Esophagus squamous epithelium (tissue), 4 donors: Measurements from ENCODE around the gene MRPL21.

Source experiments
- CTCF ChIP-seq, 6 experiments: fragments of 450-650 bp in 4 of 6; fragments of 200-600 bp in 2 of 6; sonication (generic) in 2 of 6; IDR thresholded peaks; one replicate each; pipeline ENCODE4 v1.5.1; 2016 to 2019; ENCODE audit warnings: antibody characterized with exemption in 6 of 6, mild to moderate bottlenecking in 4 of 6, moderate library complexity in 4 of 6
- POLR2A ChIP-seq, 4 donors: fragments of 450-650 bp; IDR thresholded peaks; one replicate each; pipeline ENCODE4 v1.6.1; 2017; ENCODE audit warnings: antibody characterized with exemption in 4 of 4, mild to moderate bottlenecking in 4 of 4, moderate library complexity in 3 of 4

- TF ChIP-seq CTCF (IDR thresholded peaks at IDR 0.05) (no peak), POLR2A (IDR thresholded peaks at IDR 0.05) (no peak)
Measured at GRCh38 chr11:68872216-68873003, 31.2 kb downstream of the MRPL21 start.
